Fibroblast of skin of abdomen (primary cell): ENCODE measurements around the gene KRTAP26-1.

Experiments
- DNase-seq: peaks from one replicate; pipeline ENCODE4 v3.0.0-alpha.2; 2013

KRTAP26-1 gene

DNA sequence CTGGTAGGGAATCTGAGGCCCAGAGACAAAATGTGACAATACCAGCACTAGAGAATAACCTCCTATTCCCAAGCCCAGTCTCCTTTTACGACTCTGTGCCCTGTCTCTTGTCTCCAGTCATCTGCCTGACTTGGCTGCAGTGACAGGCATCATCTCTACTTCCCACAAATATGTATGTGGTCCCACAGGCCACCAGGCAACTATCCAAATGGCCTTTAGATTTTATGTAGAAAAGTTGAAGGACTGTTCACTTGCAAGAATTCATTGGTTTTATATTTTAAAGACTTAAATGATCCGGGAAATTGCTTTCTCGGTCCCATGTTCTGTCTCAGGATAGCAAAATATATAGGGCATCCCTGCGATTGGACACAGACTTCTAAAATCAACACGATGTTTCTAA is 49.0 kb downstream of the KRTAP26-1 start:
- DNase-seq = no peak

DNA sequence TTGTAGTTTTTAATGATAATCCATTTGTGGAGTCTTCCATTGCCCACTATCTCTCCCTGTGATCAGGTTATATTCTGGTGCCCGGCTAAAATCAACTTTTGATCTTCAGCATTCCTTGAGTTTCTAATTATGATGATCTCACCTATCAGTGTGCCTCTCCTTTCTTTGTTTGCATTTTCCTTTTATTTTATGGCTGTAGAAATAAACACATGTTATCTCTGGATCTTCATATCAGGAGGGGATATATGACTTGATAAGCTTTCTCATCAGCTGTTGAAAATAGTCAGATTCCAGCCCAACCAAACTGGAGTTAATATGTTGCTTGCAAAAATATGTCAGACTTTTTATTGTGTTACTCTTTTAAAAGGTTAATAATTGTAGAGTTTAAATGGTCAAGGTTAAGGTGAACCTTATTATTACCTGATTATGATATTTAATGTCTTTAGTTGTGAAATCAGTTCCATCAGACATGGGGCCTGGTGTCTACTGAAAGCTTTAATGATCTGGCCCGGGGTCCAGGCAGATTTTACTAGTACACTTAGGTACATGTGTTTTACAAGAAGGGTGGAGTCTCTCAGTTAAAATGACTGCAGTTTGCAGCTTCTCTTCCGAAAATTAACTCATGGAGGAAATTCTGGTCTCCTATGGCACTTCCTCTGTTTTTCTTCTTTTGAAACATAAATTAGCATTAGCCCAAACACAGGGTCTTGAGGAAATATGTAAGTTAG is 50.1 kb downstream of the KRTAP26-1 start:
- no peak for DNase-seq
